ENCODE results near the gene ARHGAP21.

Gene ARHGAP21

DNA sequence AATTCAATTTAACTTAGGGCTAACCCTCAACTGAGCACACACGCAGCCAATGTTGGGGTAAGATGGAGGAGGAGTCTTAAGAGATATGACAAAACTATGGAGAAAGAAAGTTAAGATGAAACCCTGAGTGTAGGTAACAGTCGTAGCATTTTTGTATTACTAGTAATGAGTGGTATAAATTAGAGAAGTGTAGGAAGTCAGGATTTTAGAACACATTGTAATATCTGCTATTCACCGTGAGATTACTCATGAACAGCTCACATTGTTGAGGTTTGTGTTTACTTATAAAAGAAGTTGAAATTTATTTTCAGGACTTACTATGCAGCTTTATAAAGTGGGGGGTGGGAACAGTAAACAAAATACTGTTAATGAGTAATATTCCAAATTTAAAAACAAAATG is 107.2 kb downstream of the ARHGAP21 start:
- no peaks in the 10 kb centered on the region for H3K27me3 Mint-ChIP-seq (ENCODE audit: low read depth)
- H3K27ac Mint-ChIP-seq: no peak overlapping the region

DNA sequence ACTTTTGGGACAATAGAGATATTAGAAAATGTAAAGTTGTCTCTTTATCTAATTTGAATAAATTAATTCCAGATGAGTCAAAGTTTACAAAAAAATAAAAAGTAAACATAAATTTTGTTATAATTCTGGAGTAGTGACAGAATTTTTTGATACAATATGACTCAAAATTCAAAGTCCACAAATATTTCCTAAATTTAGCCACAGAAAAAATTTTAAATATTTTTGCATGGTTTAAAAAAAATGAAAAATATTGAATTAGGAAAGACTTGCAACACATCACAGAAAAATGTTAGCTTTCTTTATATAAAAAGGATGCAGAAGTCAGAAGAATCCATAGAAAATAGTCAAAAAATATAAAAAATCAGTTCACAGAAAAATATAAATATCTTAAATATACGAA is 117.7 kb downstream of the ARHGAP21 start:
- H3K27me3 Mint-ChIP-seq (ENCODE audit: low read depth): no peaks in the 10 kb centered on the region
- H3K4me1 Mint-ChIP-seq (ENCODE audit: low read depth): peaks cover 11% of the 10 kb centered on the region
- H3K9me3 Mint-ChIP-seq: no peaks in the 10 kb centered on the region
- H3K4me3 Mint-ChIP-seq: no peak overlapping the region
- H3K27ac Mint-ChIP-seq: no peak overlapping the region
- peaks cover 14% of the 10 kb centered on the region for H3K36me3 Mint-ChIP-seq (ENCODE audit: low read depth)

More for the DNA sequence above, 107.2 kb downstream of the ARHGAP21 start:
- Mint-ChIP-seq H3K9me3 (no peaks in the 10 kb centered on the region), H3K4me3 (no peak overlapping the region), H3K4me1 (ENCODE audit: low read depth) (peaks cover 8% of the 10 kb centered on the region), H3K36me3 (ENCODE audit: low read depth) (peaks cover 8% of the 10 kb centered on the region)

DNA sequence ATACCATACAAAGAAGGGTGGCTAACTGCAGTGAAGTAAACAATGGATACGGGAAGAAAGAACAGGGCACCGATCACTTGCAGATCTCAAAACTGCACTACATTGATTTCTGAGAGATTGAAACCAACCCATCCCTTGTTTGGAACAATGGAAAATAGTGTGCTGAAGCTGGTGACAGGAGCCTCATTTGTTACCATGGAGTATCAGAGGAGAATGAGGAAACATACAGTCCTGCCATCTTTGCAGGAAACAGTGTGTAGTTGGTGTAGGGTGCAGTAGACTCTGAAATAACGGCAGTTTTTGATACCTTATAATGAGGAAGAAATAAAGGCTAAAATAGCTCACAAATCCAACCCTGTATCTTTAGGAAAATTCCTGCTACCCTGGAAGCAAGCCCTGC is 118.5 kb downstream of the ARHGAP21 start:
- H3K27ac Mint-ChIP-seq: no peak overlapping the region

DNA sequence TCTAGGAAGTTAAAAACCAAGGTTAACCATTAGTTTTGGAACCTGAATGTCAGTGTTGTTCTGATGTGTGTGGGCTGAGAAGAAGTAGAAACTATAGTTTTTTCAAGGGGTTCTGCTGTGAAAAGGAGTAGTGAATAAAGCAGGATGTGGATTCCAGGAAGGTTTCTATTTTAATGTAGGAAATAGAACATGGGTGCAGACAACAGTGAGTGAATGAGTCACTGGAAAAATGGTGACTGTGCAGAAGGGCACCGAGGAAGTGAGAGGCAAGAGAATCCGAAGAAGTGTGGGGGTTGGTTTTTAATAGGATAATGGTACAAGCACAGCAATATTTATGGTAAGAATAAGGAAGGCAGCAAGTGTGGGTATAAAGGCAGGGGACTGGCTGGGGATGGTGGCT is 120.4 kb downstream of the ARHGAP21 start:
- Mint-ChIP-seq H3K27ac (peak overlapping the region; percentile 66), H3K9me3 (no peaks in the 10 kb centered on the region), H3K4me3 (no peak overlapping the region), H3K36me3 (ENCODE audit: low read depth) (peaks cover 26% of the 10 kb centered on the region), H3K27me3 (ENCODE audit: low read depth) (no peaks in the 10 kb centered on the region), H3K4me1 (ENCODE audit: low read depth) (peaks cover 13% of the 10 kb centered on the region)

More for the DNA sequence above, 118.5 kb downstream of the ARHGAP21 start:
- Mint-ChIP-seq H3K27me3 (ENCODE audit: low read depth) (no peaks in the 10 kb centered on the region), H3K36me3 (ENCODE audit: low read depth) (peaks cover 19% of the 10 kb centered on the region), H3K9me3 (no peaks in the 10 kb centered on the region), H3K4me1 (ENCODE audit: low read depth) (peaks cover 11% of the 10 kb centered on the region), H3K4me3 (no peak overlapping the region)

DNA sequence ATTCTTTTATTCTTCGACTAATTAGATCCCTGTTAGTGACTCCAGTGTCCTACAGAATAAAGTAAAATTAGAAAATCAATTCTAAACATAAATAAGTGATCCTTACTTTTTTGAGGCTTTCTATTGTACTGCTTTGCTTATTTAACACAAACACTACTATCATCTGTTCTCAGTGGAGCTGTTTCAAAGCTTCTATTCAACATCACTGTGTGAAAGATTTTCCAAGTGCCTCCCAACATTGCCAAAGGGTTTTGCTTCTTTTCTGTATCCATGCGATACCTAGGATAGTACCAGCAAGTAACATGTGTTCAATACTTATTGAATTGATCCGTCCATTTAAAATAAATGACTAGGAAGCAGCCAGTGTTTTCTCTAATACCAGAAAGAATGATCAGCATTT is 125.7 kb downstream of the ARHGAP21 start:
- H3K4me1 Mint-ChIP-seq (ENCODE audit: low read depth): peaks cover 8% of the 10 kb centered on the region
- H3K9me3 Mint-ChIP-seq: no peaks in the 10 kb centered on the region
- no peak overlapping the region for H3K27ac Mint-ChIP-seq
- H3K36me3 Mint-ChIP-seq (ENCODE audit: low read depth): peaks cover 48% of the 10 kb centered on the region
- no peak overlapping the region for H3K4me3 Mint-ChIP-seq
- H3K27me3 Mint-ChIP-seq (ENCODE audit: low read depth): no peaks in the 10 kb centered on the region

DNA sequence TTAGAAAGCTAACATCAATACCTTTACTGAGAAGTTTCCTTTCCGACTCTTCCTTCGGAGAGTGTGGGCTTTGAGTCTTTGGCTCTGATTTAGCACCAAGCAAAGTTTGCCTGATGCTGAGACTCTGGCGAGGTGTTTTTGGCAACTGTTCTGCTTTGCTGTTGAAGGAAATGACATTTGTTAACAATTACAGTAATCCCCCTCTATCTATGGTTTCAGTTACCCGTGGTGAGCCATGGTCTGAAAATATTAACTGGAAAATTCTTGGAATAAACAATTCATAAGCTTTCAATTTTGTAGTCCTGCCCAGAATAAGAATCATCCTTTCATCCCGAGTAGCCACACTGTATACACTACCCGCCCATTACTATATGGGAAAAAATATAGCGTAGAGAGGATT is 126.3 kb downstream of the ARHGAP21 start:
- H3K9me3 Mint-ChIP-seq: no peaks in the 10 kb centered on the region
- H3K27me3 Mint-ChIP-seq (ENCODE audit: low read depth): no peaks in the 10 kb centered on the region
- peaks cover 46% of the 10 kb centered on the region for H3K36me3 Mint-ChIP-seq (ENCODE audit: low read depth)
- H3K4me1 Mint-ChIP-seq (ENCODE audit: low read depth): peaks cover 3% of the 10 kb centered on the region
- no peak overlapping the region for H3K4me3 Mint-ChIP-seq
- H3K27ac Mint-ChIP-seq: no peak overlapping the region

DNA sequence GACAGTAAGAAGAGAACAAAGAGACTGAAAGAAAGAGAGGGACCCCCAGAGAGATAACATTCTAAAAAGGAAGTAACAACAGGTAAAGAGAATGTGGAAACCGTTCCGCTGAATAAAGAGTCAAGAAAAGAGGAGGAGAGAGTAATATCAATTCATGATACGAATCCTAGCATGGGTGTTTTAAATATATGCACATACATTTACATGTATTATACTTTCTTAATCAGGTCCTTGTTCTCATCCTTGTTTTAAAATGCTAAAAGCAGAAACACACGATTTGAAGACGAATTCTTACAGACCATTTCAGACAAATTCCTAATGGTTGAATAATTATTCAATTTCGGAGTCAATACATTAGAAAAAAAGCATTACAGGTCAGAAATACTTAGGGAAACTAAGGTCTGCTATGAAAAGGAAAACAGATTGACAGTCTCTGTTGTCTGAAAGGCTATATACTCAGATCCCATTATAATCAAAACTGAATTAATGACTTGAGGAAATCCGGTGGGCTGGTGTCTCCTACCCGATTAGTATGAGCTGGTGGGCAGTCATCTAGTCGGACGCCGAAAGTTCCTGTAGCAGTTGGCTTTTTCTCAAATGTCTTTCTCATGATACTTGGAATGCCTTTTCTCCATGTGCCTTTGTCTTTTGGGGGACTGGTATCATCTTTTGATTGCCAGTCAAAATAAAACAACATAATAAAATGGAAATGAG is 127.3 kb downstream of the ARHGAP21 start:
- Mint-ChIP-seq H3K27me3 (ENCODE audit: low read depth) (no peaks in the 10 kb centered on the region), H3K4me3 (no peak overlapping the region), H3K27ac (no peak overlapping the region), H3K9me3 (no peaks in the 10 kb centered on the region), H3K36me3 (ENCODE audit: low read depth) (peaks cover 50% of the 10 kb centered on the region), H3K4me1 (ENCODE audit: low read depth) (peaks cover 2% of the 10 kb centered on the region)

DNA sequence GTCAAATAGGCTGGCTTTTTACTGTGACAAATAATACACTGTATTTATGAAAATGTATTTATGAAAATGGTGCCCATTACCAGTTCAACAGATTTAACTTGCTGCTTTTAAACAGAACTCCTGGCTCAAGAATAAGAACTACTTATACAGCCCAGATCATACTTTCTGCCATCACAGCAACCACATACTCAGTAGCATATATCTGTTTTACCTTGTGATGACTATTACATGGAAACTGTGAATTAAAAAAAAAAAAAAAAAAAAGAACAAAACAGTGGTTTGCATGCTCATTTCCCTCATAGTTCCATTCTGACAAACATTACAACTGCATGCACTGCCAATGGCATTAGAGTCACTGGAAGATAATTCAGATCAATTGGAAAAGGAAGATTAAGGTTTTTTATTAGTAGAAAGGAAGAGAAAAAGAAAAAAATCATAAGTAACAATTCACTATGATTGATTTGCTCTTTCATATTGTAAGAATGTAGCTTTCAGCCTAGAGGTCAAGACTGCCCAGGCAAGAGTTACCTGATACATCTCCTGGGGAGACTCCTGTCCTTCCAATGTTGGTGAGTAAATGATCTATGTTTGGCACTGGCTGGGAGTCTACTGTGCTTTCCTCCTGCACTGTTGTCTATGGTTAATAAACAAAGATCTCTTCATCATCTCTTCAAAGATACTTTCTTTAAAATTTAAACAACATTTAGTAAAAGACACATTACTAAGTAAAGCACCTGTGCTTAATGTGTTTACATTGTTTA is 132.8 kb downstream of the ARHGAP21 start:
- H3K27ac Mint-ChIP-seq: no peak overlapping the region
- no peaks in the 10 kb centered on the region for H3K9me3 Mint-ChIP-seq
- no peaks in the 10 kb centered on the region for H3K27me3 Mint-ChIP-seq (ENCODE audit: low read depth)
- peaks cover 49% of the 10 kb centered on the region for H3K36me3 Mint-ChIP-seq (ENCODE audit: low read depth)
- H3K4me3 Mint-ChIP-seq: no peak overlapping the region
- H3K4me1 Mint-ChIP-seq (ENCODE audit: low read depth): no peaks in the 10 kb centered on the region

DNA sequence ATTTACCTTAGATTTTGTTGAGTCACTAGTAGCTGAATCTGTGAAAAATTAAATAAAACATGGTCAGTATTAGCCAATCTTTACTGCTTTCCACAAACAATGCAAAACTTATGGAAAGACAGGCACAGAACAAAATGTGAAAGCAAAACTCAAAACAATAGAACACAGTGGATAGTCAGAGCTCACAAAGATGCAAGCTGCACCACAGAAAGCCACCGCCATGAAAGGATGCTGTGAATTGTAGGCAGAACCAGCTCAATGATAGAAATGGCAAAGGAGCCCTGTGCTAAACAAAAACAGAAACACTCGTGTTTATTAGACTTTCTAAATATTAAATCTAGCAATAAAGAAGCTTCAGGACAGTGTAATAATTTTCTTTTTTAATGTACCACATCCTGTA is 134.4 kb downstream of the ARHGAP21 start:
- H3K9me3 Mint-ChIP-seq: no peaks in the 10 kb centered on the region
- H3K36me3 Mint-ChIP-seq (ENCODE audit: low read depth): peaks cover 43% of the 10 kb centered on the region
- no peaks in the 10 kb centered on the region for H3K27me3 Mint-ChIP-seq (ENCODE audit: low read depth)
- H3K4me1 Mint-ChIP-seq (ENCODE audit: low read depth): no peaks in the 10 kb centered on the region
- peak overlapping the region; percentile 36 for H3K27ac Mint-ChIP-seq
- no peak overlapping the region for H3K4me3 Mint-ChIP-seq

DNA sequence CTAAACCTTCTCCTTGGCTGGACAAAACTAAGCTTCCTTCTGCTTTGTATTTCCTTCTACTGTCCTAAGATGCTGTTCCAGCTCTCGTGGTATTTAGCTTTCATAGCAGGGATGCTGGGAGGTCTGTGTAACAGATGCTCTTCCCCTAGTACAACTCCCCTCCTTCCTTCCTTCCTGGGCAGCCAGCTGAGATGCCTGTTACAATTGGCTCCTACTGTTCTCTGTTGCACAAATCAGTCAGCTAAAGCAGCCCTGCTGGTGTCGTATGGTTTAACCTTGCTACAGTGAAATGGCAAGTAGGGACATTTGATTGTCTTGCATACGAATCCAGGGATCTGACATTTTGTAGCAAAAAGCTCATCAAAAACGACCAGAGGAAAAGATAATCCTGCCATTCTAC is 143.8 kb downstream of the ARHGAP21 start:
- peaks cover 5% of the 10 kb centered on the region for H3K27me3 Mint-ChIP-seq (ENCODE audit: low read depth)
- H3K4me1 Mint-ChIP-seq (ENCODE audit: low read depth): peaks cover 6% of the 10 kb centered on the region
- H3K27ac Mint-ChIP-seq: no peak overlapping the region
- no peaks in the 10 kb centered on the region for H3K9me3 Mint-ChIP-seq
- peaks cover 6% of the 10 kb centered on the region for H3K36me3 Mint-ChIP-seq (ENCODE audit: low read depth)
- H3K4me3 Mint-ChIP-seq: no peak overlapping the region

DNA sequence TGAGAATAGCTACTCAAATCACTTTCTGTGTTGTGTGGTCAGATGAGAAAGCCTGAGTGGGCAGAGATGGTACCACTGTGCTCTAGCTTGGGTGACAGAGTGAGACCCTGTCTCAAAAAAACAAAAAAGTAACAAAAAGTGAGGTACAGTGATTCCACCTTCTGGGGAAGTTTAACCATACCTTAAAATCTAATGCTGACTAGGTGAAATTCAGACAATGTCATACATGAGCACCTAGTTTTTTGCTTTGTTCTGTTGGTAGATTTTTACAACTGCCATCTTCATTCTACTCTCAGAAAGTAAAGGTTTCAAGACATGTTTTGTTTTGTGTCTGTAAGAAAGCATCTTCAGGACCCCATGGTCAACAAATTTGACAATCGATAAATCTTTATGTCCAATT is 144.2 kb downstream of the ARHGAP21 start:
- Mint-ChIP-seq H3K27me3 (ENCODE audit: low read depth) (peaks cover 8% of the 10 kb centered on the region), H3K4me1 (ENCODE audit: low read depth) (peaks cover 6% of the 10 kb centered on the region), H3K9me3 (no peaks in the 10 kb centered on the region), H3K27ac (no peak overlapping the region), H3K4me3 (no peak overlapping the region), H3K36me3 (ENCODE audit: low read depth) (peaks cover 5% of the 10 kb centered on the region)

DNA sequence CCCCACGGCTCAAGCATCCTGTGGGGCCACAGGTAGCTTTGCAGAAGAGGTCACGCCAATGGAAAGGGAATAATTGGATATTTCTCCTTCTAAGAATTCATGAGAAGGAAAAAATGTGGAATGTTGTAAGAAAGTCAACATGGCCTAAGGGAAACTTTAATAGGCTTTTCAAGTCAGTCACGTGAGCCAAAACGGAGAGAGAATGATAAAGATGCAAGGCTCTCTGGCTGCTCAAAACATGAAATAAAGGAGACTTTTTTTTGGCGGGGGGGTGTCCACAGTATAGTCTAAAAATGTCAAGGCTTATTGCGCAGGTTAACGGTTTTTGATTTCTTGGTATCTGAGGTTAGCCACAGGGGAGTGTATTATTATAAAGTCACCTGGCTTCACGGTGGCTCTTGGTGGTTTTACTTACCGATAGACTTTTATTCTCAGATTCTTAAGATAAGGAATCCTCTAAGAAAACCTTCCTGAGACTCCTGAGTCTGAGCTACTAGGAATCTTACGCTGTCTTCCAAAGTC is 148.1 kb downstream of the ARHGAP21 start:
- Mint-ChIP-seq H3K4me3 (no peak overlapping the region), H3K27me3 (ENCODE audit: low read depth) (peaks cover 13% of the 10 kb centered on the region), H3K27ac (no peak overlapping the region), H3K4me1 (ENCODE audit: low read depth) (peaks cover 6% of the 10 kb centered on the region), H3K36me3 (ENCODE audit: low read depth) (no peaks in the 10 kb centered on the region), H3K9me3 (no peaks in the 10 kb centered on the region)

DNA sequence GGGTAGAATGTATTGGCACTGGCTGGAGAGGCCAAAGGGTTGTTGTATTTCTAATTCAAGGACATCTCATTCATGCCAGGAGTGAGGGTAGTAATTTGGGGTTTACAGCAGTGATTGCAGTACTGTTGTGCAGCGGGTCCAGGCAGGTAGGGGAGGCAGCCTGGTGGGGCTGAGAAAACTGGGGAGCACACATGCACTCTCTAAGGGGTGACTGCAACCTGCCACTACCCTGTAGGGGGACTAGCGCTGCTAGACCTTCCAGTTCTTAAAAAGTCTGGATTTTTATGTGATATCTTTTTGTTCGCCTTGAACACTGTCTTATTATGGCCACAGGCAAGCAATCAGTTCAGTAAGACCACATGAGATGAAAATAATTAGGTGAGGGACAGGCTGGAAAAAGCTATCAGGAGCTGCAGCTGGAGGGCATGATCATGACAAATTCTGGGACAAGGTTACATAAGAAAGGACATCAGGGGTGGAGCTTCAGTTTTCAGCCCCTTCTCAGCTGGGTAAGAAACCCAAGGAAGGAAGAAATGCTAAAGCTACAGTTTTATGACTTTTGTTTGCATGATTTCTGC is 149.0 kb downstream of the ARHGAP21 start:
- Mint-ChIP-seq H3K36me3 (ENCODE audit: low read depth) (no peaks in the 10 kb centered on the region), H3K9me3 (no peaks in the 10 kb centered on the region), H3K27me3 (ENCODE audit: low read depth) (peaks cover 13% of the 10 kb centered on the region), H3K27ac (no peak overlapping the region), H3K4me1 (ENCODE audit: low read depth) (peaks cover 6% of the 10 kb centered on the region), H3K4me3 (no peak overlapping the region)

DNA sequence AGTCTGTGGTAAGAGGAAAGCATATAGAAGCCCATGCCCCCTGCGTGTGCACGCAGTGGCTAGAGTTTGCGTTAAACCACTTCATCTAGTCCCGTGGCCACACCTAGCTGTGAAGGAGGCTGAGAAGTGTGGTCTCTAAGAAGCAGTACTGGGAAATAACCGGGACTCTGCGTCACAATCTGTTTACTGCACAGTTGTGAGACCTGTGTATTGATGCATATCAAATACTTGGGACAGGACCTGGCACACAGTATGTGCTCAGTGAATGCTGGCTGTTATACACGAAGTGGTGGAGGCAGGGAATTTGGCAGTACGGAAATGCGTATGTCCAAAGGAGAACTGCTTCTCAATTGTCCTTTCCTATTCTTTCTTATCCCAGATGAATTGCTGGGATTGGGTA is 149.5 kb downstream of the ARHGAP21 start:
- Mint-ChIP-seq H3K9me3 (no peaks in the 10 kb centered on the region), H3K36me3 (ENCODE audit: low read depth) (no peaks in the 10 kb centered on the region), H3K4me3 (no peak overlapping the region), H3K27me3 (ENCODE audit: low read depth) (peaks cover 13% of the 10 kb centered on the region), H3K4me1 (ENCODE audit: low read depth) (peaks cover 6% of the 10 kb centered on the region), H3K27ac (no peak overlapping the region)
